Measurements from ENCODE around the gene STK24.

STK24 gene

GRCh38 chr13:98459721-98460370, 117.1 kb downstream of the STK24 start:
- Histone ChIP-seq H3K4me3 (ENCODE audit: low read length) (no peak overlapping the region), H3K27me3 (ENCODE audit: control insufficient read depth, low read length) (no peaks in the 10 kb centered on the region), H3K9me2 (replicated peaks; ENCODE audit: control insufficient read depth, low read length) (no peaks in the 10 kb centered on the region), H3K79me2 (ENCODE audit: control insufficient read depth, low read length) (no peaks in the 10 kb centered on the region), H3K4me2 (ENCODE audit: low read length) (no peak overlapping the region), H4K20me1 (ENCODE audit: control insufficient read depth, insufficient read depth, low read depth, low read length) (0 out of 2 replicates have a peak, but pooled peaks cover 2% of the 10 kb centered on the region), H3K36me3 (ENCODE audit: control insufficient read depth, low read length) (peaks cover 75% of the 10 kb centered on the region), H3K9me3 (ENCODE audit: control insufficient read depth, insufficient read depth, low read length) (no peaks in the 10 kb centered on the region), H3K4me1 (ENCODE audit: control insufficient read depth, low read length) (no peaks in the 10 kb centered on the region), H3K27ac (ENCODE audit: low read depth, low read length) (no peak overlapping the region), H3F3A (ENCODE audit: control insufficient read depth, insufficient read depth) (no peaks in the 10 kb centered on the region)
- TF ChIP-seq CTCF (IDR thresholded peaks at IDR 0.05; ENCODE audit: low read depth, low read length, poor library complexity, severe bottlenecking) = no peak
- TF ChIP-seq EZH2phosphoT487 (IDR thresholded peaks at IDR 0.05; ENCODE audit: borderline replicate concordance, low read length) = no peak

- Histone ChIP-seq H3K36me3 (ENCODE audit: control insufficient read depth, low read length) (peaks cover 76% of the 10 kb centered on the region), H4K20me1 (ENCODE audit: control insufficient read depth, insufficient read depth, low read depth, low read length) (0 out of 2 replicates have a peak, but pooled peaks cover 2% of the 10 kb centered on the region), H3K4me3 (ENCODE audit: low read length) (no peak overlapping the region), H3K9me3 (ENCODE audit: control insufficient read depth, insufficient read depth, low read length) (no peaks in the 10 kb centered on the region), H3K27me3 (ENCODE audit: control insufficient read depth, low read length) (no peaks in the 10 kb centered on the region), H3K4me1 (ENCODE audit: control insufficient read depth, low read length) (no peaks in the 10 kb centered on the region), H3K27ac (ENCODE audit: low read depth, low read length) (no peak overlapping the region), H3F3A (ENCODE audit: control insufficient read depth, insufficient read depth) (no peaks in the 10 kb centered on the region), H3K79me2 (ENCODE audit: control insufficient read depth, low read length) (no peaks in the 10 kb centered on the region), H3K4me2 (ENCODE audit: low read length) (no peak overlapping the region), H3K9me2 (replicated peaks; ENCODE audit: control insufficient read depth, low read length) (no peaks in the 10 kb centered on the region)
- no peak for TF ChIP-seq EZH2phosphoT487 (IDR thresholded peaks at IDR 0.05; ENCODE audit: borderline replicate concordance, low read length)
- no peak for TF ChIP-seq CTCF (IDR thresholded peaks at IDR 0.05; ENCODE audit: low read depth, low read length, poor library complexity, severe bottlenecking)
Observed at GRCh38 chr13:98459171-98459681, 117.7 kb downstream of the STK24 start.

- Histone ChIP-seq H4K20me1 (ENCODE audit: control insufficient read depth, insufficient read depth, low read depth, low read length) (0 out of 2 replicates have a peak, but pooled peaks cover 2% of the 10 kb centered on the region), H3K27me3 (ENCODE audit: control insufficient read depth, low read length) (no peaks in the 10 kb centered on the region), H3K9me3 (ENCODE audit: control insufficient read depth, insufficient read depth, low read length) (no peaks in the 10 kb centered on the region), H3F3A (ENCODE audit: control insufficient read depth, insufficient read depth) (no peaks in the 10 kb centered on the region), H3K79me2 (ENCODE audit: control insufficient read depth, low read length) (no peaks in the 10 kb centered on the region), H3K27ac (ENCODE audit: low read depth, low read length) (no peak overlapping the region), H3K4me2 (ENCODE audit: low read length) (no peak overlapping the region), H3K36me3 (ENCODE audit: control insufficient read depth, low read length) (peaks cover 80% of the 10 kb centered on the region), H3K4me3 (ENCODE audit: low read length) (no peak overlapping the region), H3K4me1 (ENCODE audit: control insufficient read depth, low read length) (no peaks in the 10 kb centered on the region), H3K9me2 (replicated peaks; ENCODE audit: control insufficient read depth, low read length) (no peaks in the 10 kb centered on the region)
- TF ChIP-seq CTCF (IDR thresholded peaks at IDR 0.05; ENCODE audit: low read depth, low read length, poor library complexity, severe bottlenecking) (no peak), EZH2phosphoT487 (IDR thresholded peaks at IDR 0.05; ENCODE audit: borderline replicate concordance, low read length) (no peak)
Observed at GRCh38 chr13:98458431-98458830, 118.5 kb downstream of the STK24 start.
